Neural cell (in vitro differentiated cells): ENCODE results near the gene SEL1L3. TPM values are rescaled to one million over a fixed set of nuclear protein-coding genes. Genes with fewer than 3 reads are reported as not detected.

Experiments used
- H2AFZ ChIP-seq: fragments of 200-600, 300-800 bp; sonication (generic), shearing (Covaris generic); 2 replicates; pipeline ENCODE4 v1.6.0; 2014; ENCODE audit warnings: low read depth, mild to moderate bottlenecking, antibody characterized with exemption, low read length, moderate library complexity
- H3F3A ChIP-seq: fragments of 200-600 bp; shearing (Covaris generic); 2 replicates; pipeline ENCODE4 v1.6.1; 2016; ENCODE audit warnings: mild to moderate bottlenecking, moderate library complexity, mixed read lengths, antibody characterized with exemption, low read length; ENCODE audit not compliant: insufficient read depth, poor library complexity, severe bottlenecking
- H3K27ac ChIP-seq: fragments of 200-600, 300-800 bp; sonication (generic), shearing (Covaris generic); 2 replicates; pipeline ENCODE4 v1.5.1; 2014; ENCODE audit warnings: mild to moderate bottlenecking, low read length, moderate library complexity
- H3K27me3 ChIP-seq: fragments of 300-800, 200-600 bp; sonication (generic), shearing (Covaris generic); 2 replicates; pipeline ENCODE4 v1.6.0; 2014; ENCODE audit warnings: mild to moderate bottlenecking, low read depth, low read length, moderate library complexity; ENCODE audit not compliant: insufficient read depth
- H3K36me3 ChIP-seq: fragments of 300-800, 200-600 bp; sonication (generic), shearing (Covaris generic); 2 replicates; pipeline ENCODE4 v1.5.1; 2014; ENCODE audit warnings: mild to moderate bottlenecking, antibody characterized with exemption, low read length, moderate library complexity; ENCODE audit not compliant: insufficient read depth
- H3K4me2 ChIP-seq: fragments of 300-800, 200-600 bp; sonication (generic), shearing (Covaris generic); 2 replicates; pipeline ENCODE4 v1.6.0; 2014; ENCODE audit warnings: mild to moderate bottlenecking, low read length
- H3K4me3 ChIP-seq: fragments of 300-800, 200-600 bp; sonication (generic), shearing (Covaris generic); 2 replicates; pipeline ENCODE4 v1.5.1; 2014; ENCODE audit warnings: mild to moderate bottlenecking, low read length, moderate library complexity
- H3K79me2 ChIP-seq: fragments of 200-600 bp; shearing (Covaris generic); replicated peaks from 2 replicates; pipeline ENCODE4 v1.6.0; 2014; ENCODE audit warnings: mild to moderate bottlenecking, low read length, moderate library complexity; ENCODE audit not compliant: insufficient read depth
- H3K9ac ChIP-seq: fragments of 300-800, 200-600 bp; sonication (generic), shearing (Covaris generic); 2 replicates; pipeline ENCODE4 v1.6.1; 2016; ENCODE audit warnings: mild to moderate bottlenecking, low read length, mixed read lengths
- H3K9me2 ChIP-seq: fragments of 200-600 bp; shearing (Covaris generic); 2 replicates; pipeline ENCODE4 v1.6.1; 2016; ENCODE audit warnings: mild to moderate bottlenecking, low read length, mixed read lengths; ENCODE audit not compliant: insufficient read depth
- H3K9me3 ChIP-seq: fragments of 200-600, 300-800 bp; sonication (generic), shearing (Covaris generic); 2 replicates; pipeline ENCODE4 v1.6.1; 2016; ENCODE audit warnings: mild to moderate bottlenecking, mixed run types, low read length, moderate library complexity, mixed read lengths
- H4K20me1 ChIP-seq: fragments of 200-600 bp; shearing (Covaris generic); 2 replicates; pipeline ENCODE4 v1.6.1; 2016; ENCODE audit warnings: mild to moderate bottlenecking, mixed run types; ENCODE audit not compliant: insufficient read depth
- CTCF ChIP-seq: fragments of 450-650 bp; IDR thresholded peaks from 2 replicates; pipeline ENCODE4 v1.5.1; 2014; ENCODE audit warnings: antibody characterized with exemption, mild to moderate bottlenecking, moderate library complexity; ENCODE audit not compliant: poor library complexity, severe bottlenecking
- EP300 ChIP-seq: fragments of 450-650 bp; conservative IDR thresholded peaks from 2 replicates; pipeline ENCODE4 v1.6.1; 2014; ENCODE audit warnings: antibody characterized with exemption, mild to moderate bottlenecking, moderate library complexity; ENCODE audit not compliant: poor library complexity, severe bottlenecking
- EZH2 ChIP-seq: fragments of 200-600, 300-800 bp; shearing (Covaris generic), sonication (generic); IDR thresholded peaks from 2 replicates; pipeline ENCODE4 v1.6.1; 2014; ENCODE audit warnings: antibody characterized with exemption, low read length, borderline replicate concordance, mild to moderate bottlenecking; ENCODE audit not compliant: insufficient read depth, poor library complexity, severe bottlenecking
- MXI1 ChIP-seq: fragments of 450-650 bp; conservative IDR thresholded peaks from 2 replicates; pipeline ENCODE4 v1.6.1; 2014; ENCODE audit warnings: antibody characterized with exemption, mild to moderate bottlenecking; ENCODE audit not compliant: poor library complexity, severe bottlenecking
- POLR2AphosphoS5 ChIP-seq: IDR thresholded peaks from 2 replicates; pipeline ENCODE4 v1.6.1; 2012
- RAD21 ChIP-seq: fragments of 450-650 bp; conservative IDR thresholded peaks from 2 replicates; pipeline ENCODE4 v1.6.1; 2014; ENCODE audit warnings: antibody characterized with exemption, mild to moderate bottlenecking, moderate library complexity
- REST ChIP-seq: IDR thresholded peaks from 2 replicates; pipeline ENCODE4 v1.6.1; 2012; ENCODE audit warnings: borderline replicate concordance
- SMC3 ChIP-seq: fragments of 450-650 bp; conservative IDR thresholded peaks from 2 replicates; pipeline ENCODE4 v1.6.1; 2014; ENCODE audit warnings: antibody characterized with exemption, mild to moderate bottlenecking, moderate library complexity; ENCODE audit not compliant: poor library complexity
- TAF1 ChIP-seq: IDR thresholded peaks from 2 replicates; pipeline ENCODE4 v1.6.1; 2012; ENCODE audit warnings: low read depth
- polyA plus RNA-seq: library from polyadenylated mRNA; depleted of rRNA; stranded (reverse); fragments of >200 nt; gene quantifications from 2 replicates; pipeline ENCODE4 v1.2.3, GENCODE V29; 2014

The SEL1L3 gene
- polyA plus RNA-seq, 1 donor from 2014 or later, result 2.0 TPM

GRCh38 chr4:25700661-25701060, 162.1 kb downstream of the SEL1L3 start:
- Histone ChIP-seq H3K36me3 (no peaks in the 10 kb centered on the region), H3K4me2 (no peak overlapping the region), H3K9ac (no peak overlapping the region), H3K27ac (no peak overlapping the region), H3K9me2 (no peaks in the 10 kb centered on the region), H3F3A (no peaks in the 10 kb centered on the region), H3K9me3 (no peaks in the 10 kb centered on the region), H2AFZ (no peak overlapping the region), H3K79me2 (no peaks in the 10 kb centered on the region), H4K20me1 (no peaks in the 10 kb centered on the region), H3K27me3 (no peaks in the 10 kb centered on the region), H3K4me3 (no peak overlapping the region)
- TF ChIP-seq RAD21 (no peak), TAF1 (no peak), EZH2 (no peak), POLR2AphosphoS5 (no peak), EP300 (no peak), MXI1 (no peak), CTCF (no peak), SMC3 (no peak), REST (no peak)

GRCh38 chr4:25697516-25697915, 165.3 kb downstream of the SEL1L3 start:
- Histone ChIP-seq H3K36me3 (no peaks in the 10 kb centered on the region), H3K79me2 (no peaks in the 10 kb centered on the region), H4K20me1 (no peaks in the 10 kb centered on the region), H3K27ac (no peak overlapping the region), H3K9me3 (no peaks in the 10 kb centered on the region), H3K9me2 (no peaks in the 10 kb centered on the region), H3K27me3 (no peaks in the 10 kb centered on the region), H3K9ac (no peak overlapping the region), H3F3A (no peaks in the 10 kb centered on the region), H3K4me2 (no peak overlapping the region), H3K4me3 (no peak overlapping the region), H2AFZ (no peak overlapping the region)
- no peak for TF ChIP-seq CTCF
- no peak for TF ChIP-seq TAF1
- TF ChIP-seq SMC3, result no peak
- no peak for TF ChIP-seq POLR2AphosphoS5
- TF ChIP-seq RAD21, result no peak
- no peak for TF ChIP-seq MXI1
- TF ChIP-seq EP300, result no peak
- TF ChIP-seq EZH2, result no peak
- TF ChIP-seq REST, result no peak
